ENCODE measurements around the gene C1orf35.

The C1orf35 gene

DNA sequence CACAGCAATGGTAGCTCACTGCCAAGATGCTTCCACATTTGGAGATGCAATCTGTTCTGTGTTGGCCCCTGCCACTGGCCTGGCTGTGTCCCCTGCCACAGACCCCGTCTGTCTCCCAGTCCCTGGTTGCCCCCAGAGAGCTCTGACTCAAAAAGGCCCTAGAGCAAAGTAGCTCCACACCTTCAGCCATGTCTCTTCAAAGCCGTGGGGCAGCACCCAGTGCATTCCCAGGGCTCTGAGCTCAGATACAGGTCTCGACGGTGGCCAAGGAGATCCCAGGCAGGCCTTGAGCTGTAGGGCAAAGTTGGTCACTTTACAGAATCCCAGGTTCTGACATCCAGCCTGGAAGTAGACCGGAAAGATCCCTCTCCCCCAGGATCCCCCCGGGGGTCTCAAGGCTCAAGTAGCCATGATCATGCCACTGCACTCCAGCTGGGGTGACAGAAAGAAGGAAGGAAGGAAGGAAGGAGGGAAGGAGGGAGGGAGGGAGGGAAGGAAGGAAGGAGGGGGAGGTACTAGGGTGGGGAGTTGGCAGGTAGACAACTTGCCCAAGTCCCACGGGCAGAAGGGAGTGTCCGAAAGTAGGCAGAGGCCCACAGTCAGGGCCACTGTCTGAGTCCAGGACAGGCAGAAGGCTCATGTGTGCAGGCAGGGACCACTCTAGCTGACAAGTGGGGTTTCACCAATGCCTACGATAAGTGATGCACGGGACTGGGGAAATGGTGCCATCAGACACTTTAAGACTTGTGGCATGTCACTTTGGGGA lies 25.4 kb downstream of the C1orf35 start:
- DNase-seq, result no peak

DNA sequence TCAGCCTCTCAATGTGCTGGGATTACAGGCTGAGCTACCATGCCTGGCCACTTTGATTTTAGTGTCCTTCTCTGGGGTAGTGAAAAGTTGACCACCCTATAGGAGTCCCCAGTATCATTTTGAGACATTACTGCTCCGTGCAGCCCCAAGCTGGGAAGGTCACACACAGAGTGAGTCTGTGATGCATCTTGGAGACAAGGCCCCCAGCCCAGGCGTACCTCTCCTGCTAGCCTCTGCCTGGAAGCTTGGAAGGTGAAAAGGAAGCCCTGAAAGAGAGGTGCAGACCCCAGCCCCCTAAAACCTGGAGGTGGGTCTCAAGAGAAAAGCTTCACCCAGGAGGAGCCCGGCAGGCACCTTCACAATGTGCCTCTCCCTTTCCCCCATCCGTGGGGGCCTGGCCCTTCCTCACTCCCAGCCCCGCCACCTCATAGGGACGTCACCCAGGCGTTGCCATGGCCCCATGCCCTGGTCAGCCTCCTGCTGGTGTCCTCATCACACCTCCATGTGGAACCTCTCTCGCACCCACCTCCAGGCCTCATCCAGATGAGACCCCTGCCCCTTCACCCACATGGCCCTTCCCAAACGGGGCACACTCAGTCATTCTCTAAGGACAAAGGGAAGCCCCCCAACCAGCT lies 26.2 kb downstream of the C1orf35 start:
- DNase-seq, result peak; percentile 11

DNA sequence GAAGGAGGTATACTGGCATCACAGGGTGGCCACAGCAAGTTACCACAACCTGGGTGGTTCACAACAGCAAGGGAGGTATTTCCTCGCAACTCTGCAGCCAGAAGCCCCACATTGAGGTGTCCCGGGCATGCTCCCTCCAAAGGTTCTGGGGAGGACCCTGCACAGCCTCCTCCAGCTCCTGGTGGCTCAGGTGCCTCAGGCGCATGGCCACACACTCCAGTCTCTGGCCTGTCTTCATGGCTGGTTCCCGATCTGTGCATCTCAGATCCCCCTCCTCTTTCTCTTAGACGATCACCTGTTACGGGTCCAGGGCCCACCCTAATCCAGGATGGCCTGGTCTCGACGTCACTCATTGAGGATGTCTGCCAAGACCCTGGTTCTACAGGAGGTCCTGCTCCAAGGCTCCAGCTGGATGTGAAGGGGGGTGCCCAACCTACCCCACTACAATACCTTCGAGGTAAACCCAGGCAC lies 27.3 kb downstream of the C1orf35 start:
- no peak for DNase-seq

DNA sequence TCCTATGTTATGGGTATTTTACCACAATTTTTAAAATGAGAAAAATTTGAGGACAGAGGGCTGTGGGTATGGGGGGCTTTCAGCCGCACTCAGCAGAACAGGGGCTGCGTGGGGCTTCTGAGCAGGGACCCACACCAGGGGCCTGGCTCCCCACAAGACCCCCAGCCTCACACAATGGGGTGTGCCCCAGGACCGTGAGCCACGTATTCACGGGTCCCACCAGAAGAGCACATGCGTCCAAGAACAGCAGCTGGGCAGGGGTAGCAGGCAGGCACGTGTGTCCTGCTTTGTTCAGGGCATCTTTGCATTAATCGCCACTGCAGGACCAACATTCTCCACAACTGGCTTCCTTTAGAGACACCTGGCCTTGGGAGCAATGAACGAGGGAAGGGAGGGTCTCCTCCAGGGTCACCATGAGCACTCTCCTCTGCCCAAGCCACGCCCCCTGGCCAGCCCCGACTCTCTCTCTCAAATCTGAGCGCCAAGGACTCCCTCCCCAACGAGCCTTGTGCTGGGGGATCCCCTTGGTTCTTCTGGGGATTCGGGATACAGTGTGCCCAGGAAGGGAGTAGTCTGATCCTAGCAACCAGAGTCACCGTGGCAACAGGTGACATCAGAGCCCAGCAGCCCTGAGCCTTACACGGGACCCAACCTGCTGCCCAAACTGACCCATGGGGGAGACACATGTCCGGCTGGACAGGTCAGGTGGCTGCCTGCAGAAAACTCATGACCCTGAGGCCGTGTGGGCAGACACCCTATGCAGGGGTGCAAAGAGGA lies 28.0 kb downstream of the C1orf35 start:
- DNase-seq, result peak; percentile 39

DNA sequence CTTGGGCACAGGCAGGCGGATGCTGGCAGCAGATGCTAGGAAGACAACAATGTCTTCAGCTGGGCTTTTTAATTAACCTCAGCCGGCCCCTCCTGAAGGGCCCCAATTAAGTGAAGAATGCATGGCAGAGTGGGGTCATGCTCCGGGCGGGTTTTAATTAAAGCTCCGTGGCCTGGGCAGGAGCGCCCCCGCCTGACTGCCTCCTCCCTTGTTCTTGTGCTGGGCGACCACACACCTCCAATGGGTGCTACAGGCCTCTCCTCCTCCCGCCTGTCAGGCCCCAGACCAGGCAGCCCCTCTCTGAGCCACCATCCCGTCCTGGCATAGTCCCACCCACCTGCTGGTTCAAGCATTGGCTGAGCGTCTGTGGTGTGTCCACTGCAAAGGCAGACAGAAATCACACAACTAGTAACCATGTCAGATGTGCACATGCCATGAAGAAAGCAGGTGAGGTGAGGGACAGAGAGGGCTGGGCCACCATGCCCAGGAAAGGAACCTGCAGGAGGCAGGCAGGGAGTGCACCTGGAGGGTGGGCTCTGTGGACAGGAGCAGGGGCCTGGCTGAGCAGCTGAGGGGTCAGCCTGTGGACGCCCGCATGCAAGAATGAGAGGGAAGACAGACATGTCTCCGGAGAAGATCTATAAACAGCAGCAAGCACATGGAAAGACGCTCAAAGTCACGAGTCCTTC lies 29.1 kb downstream of the C1orf35 start:
- peak; percentile 90 for DNase-seq

DNA sequence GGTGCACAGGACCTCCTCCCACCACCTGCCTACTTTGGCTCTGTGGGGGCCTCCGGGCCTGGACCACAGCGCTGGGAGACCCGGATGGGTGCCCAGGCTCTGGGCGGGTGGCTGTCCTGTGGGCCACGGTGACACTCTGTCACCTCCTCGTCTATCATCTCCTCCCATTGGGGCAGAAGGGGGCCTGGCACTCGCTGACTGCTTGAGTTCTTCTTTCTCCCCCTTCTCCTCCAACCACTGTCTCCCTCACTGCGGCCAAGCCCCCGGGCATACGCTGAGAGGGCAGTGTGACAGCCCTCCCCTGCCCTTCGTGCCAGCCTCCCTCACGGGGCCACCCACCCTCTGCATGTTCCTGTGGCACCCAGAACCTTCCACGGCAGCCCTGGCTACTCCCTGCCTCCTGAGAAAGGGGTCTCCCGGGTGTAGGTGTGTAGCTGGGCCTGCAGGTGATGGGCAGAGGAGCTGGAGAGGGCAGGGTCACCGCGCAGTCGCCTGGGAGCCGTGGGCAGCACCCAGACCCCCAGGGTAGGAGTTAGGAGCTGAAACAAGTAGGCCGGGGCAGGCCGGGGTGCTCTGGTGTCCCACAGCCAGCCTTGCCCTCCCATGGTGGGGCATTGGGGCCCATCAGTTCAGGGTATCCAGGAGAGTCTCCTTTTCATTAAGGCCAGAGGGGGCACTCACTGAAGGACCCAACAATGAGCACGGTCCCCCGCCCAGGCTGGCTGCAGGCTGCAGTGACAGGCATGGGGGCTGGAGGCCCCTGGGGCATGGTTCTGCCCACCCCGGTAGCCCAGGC lies 29.9 kb downstream of the C1orf35 start:
- no peak for DNase-seq

DNA sequence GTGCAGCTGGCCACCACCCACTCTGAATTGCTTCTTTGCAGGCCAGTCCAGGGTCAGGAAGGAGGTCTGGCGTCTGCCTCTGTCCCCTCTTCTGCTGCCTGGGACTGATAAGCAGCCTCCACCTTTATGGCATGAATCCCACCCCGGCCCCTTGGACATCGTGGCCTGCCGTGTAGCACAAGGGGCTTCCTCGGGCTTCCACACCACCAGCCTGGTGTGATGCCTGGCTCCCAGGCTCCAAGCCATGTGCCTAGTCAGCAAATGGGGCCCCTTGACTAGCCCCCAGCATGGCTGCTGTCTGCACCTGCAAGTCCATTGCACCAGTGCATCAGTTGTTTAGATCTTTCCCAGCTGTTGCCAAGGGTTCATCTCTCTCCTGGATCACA lies 30.5 kb downstream of the C1orf35 start:
- DNase-seq, result no peak

DNA sequence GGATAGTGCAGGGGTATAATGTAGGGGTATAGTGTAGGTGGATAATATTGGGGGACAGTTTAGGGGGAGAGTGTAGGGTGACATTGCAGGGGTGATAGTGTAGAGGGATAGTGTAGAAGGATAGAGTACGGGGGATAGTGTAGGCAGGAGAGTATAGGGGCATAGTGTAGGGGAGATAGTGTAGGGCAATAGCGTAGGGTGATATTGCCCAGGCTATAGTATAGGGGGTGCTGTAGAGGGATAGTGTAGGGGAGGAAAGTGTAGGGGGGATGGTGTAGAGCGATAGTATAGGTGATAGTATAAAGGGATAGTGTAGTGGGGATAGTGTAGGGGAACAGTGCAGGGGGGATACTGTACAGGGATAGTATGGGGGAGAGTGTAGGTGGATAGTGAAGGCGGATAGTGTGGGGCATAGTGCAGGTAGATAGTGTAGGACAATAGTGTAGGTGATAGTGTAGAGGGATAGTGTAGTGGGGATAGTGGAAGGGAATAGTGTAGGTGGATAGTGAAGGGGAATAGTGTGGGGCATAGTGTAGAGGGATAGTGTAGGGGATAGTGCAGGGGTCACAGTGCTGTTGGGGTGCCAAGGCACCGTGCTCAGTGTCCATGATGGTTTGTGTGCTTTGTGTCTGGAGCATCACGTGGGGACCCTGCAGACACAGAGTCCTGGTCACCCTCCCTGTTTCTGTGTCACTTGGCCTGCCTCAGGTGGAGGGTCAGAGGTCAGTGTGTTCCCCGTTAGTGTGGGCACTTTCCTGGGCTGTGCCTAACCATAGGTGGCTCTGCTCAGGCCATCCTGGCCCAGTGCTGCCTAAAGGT lies 31.1 kb downstream of the C1orf35 start:
- no peak for DNase-seq

DNA sequence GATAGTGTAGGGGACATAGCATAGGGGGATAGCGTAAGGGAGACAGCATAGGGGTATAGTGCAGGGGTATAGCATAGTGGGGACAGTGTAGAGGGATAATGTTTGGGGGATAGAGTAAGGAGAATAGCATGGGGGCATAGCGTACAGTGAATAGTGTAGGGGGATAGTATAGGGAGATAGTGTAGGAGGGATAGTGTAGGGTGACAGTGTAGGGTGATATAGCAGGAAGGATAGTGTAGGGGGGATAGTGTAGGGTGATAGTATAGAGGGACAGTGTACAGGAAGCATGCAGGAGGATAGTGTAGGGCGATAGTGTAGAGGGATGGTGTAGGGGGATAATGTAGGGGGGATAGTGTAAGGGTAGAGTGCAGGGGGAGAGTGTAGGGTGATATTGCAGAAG lies 32.3 kb downstream of the C1orf35 start:
- no peak for DNase-seq

DNA sequence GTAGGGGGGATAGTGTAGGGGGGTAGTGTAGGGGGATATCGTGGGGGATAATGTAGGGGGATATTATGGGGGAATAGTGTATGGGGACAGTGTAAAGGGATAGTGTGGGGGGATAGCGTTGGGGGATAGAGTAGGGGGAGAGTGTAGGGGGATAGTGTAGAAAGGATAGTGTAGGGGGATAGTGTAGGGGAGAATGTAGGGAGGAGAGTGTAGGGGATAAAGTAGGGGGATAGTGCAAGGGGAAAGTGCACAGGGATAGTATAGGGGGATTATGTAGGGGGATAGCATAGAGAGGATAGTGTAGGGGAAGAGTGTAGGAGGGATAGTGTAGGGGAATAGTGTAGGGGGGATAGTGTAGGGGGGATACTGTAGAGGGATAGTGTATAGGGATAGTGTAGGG lies 33.0 kb downstream of the C1orf35 start:
- DNase-seq, result no peak

DNA sequence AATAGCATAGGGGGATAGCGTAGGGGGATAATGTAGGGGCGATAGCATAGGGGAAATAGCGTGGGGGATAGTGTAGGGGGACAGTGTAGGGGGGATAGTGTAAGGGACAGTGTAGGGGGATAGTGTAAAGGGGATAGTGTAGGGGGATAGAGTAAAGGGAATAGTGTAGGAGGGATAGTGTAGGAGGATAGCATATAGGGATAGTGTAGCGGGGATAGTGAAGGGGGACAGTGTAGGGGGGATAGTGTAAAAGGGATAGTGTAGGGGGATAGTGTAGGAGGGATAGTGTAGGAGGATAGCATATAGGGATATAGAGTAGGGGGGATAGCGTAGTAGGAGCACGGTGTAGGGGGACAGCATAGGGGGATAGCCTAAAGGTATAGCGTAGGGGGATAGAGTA lies 34.8 kb downstream of the C1orf35 start:
- no peak for DNase-seq

DNA sequence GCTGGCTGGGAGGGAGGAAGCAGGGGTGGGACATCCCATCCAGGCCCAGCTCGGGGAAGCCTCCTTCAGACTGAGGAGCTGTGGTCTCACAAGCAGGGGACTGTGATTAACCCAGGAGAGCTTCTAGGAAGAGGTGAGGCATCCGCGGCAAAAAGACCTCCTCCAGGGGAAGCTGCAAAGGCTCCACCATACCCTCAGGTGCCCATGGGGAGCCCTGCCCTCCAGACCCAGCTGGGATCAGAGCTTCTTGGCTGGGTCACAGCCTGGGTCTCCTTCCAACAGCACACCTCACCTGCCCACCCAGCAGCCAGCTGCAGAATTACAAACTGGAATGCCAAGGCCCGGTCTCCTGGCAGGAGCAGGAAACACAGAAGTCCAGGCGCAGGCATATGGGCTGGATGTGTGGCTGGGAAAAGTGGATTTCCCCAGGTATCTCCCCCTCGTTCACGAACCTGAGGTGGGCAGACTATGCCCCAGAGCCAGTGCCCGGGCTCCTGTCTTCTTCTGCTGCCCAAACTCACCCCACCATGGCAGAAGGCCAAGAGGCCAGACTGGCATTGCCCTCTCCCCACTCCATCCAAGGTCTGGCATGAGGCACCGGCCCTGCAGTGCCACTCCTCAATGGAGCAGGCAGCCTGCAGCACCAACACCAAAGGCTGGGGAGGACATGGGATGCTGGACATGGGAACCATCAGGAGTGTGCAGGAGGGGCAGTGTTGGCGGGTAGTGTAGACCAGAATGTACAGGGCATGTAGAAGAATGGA lies 36.1 kb downstream of the C1orf35 start:
- no peak for DNase-seq

DNA sequence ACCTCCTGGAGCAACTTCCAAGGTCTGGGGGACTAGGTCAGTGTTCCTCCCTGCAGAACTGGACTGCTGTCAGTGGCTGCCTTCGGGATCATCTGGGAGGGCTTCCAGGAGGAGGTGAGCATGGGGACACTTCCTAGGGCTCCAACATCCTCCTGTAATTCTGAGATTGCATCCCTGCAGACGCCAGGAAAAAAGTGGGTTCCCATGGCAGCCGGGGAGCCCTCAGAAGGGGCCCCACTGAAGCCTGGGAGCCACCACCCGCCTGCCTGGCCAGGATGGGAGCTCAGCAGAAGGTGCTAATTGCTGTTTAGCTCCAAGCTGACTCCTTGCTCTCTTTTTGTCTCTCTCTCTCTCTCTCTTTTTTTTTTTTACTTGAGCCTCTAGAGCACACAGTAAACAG lies 36.7 kb downstream of the C1orf35 start:
- DNase-seq, result peak; percentile 22

DNA sequence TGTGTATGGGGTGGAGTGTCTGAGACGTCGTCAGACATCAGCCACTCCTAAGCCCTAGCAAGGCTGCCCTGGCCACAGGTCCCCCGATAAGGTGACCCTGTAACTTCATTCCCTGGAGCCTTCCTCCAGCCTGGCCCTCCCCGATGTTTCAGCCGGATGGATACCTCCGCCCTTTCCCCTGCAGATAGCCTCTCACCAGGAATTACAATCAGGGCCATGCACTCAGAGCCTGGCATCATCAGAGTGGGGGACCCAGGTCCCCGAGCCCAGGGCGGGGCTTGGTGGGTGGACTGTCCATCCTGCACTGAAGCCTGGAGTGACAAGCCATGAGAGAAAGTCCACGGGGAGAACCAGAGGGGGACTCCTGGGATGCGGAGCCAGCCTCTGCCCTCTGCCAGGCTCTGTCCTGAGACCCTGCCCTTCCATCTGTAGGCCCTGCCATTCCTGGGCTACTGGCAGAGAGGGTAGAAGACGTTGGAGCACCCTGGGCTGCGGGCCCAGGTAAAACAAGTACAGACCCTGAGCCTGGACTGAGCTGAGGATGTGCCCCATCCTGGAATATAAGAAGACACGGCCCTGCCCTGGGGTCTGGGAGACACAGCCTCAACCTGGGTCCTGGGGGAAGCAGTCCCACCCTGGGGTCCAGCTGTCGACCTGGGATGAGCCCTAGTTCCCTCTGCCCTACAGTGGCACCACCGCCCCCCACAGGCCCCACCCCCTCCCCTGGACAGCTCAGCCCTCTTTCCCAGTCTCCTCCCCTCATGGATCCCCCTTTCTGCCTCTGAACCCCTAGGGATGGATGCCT lies 37.4 kb downstream of the C1orf35 start:
- DNase-seq, result no peak

DNA sequence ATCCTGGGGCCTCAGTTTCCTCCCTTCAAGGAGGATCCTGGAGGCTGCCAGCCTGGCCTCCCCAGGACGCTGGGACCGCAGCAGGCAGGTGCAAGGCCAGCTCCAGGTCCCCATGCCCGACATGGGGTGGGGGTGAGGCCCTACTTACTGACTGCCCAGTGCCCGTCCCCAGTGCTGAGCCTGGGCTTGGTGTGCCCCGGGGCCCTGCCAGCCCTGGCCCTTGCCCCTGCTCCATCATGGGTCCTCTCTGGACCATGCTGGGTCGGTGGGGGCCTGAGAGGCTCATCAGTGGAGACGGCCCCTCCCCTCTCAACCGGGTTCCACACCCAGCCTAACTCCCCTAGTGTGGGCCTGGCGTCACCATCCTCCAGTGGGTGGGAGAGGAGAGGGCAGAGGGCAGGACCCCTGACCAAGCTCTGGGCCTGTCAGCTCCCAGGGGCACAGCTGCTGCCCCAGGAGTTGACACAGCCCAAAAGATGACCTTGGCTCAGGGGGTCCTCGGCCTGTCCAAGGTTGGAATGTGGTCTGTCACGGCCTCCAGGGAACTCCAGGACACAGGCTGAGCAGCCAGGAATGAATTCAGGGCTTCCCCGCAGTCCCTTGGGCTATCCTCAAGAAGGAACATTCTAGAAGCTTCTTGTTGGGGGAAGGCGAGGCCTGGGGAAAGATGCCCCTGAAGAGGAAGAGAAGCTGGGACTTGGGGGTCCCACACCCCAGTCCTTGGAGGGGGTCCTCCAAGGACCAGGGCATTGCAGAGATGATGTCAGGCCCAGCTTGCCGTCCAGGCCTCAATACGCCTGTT lies 38.2 kb downstream of the C1orf35 start:
- no peak for DNase-seq

DNA sequence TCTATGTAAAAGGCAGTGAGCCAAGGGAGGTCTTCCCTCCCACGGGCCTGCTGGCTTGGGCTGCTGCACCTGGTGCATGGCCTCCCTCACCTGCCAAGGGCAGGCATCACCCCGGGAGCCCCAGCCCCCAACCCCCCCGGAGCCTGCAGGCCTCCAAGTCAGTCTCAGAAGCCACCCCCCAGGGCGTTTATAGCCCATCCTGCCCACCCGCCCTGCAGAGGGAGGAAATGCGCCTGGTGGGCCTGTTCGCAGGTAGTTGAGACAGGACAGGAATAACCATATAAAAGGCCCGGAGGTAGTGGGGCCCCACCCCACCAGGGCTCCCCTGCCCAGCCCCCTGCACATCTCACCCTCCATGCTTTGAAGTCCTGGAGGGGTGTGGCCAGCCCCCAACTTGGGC lies 38.8 kb downstream of the C1orf35 start:
- no peak for DNase-seq

DNA sequence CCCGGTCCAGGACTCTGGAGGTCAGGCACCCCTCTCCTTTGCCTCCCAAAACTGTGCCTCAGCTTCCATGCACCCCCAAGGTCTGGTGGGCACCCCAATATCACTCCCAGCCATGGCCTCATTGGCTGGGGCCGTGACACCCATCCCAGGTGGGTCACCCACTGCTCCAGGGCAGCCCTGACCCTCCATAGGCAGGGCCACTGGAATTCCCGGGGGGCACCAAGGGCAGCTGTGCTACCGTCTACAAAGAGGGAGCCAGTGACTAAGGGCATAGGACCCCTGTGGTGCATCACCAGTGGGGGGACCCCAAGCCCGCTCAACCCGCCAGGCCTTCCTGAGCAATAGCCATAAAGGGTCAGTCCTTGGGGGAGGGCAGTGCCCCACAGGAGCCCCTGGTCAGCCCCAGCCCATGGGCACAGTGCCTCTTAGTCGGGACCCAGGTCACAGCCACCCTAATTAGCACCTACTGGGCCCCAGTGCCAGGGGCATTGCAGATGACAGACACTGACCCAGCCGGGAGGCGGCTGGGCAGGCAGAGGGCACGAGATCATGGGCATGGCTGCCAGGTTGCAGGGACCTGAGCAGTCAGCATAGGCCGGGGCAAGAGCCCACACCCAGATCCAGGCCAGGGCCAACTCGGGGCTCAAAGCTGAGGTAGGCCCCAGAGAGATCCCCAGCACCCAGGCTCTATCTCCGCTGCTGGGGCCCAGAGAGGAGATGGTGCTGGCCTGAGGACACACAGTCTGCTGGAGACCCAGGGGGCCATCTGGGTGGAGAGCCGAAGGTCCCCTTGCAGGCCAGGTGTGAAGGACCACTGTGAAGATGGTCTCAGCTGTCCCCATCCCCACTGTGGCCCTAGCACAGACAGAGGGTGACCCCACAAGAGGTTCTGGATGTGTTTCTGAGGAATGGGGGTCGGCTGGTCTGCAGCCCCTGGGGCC lies 39.6 kb downstream of the C1orf35 start:
- no peak for DNase-seq

DNA sequence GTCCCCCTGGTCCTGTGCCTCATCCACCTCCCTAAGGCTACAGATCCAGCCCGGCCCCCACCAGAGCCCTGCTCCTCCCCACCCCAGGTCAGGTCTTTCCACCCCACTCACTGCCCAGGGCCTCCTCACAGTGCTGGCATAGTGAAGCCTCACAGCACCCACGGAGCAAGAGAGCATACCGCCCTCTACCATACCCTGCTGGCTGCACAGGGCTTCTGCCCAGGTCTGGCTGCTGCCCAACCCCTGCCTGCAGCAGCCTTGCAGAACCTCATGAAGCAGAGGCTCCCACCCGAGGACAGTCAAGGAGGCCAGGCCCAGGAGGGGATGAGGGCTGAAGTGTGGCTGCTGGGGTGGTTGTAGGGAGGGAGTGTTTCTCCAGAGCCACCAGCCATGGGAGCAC lies 40.3 kb downstream of the C1orf35 start:
- no peak for DNase-seq

Measured in NCI-H69 (cell line).